ENCODE data around the gene RNF13.

- TF ChIP-seq, protein P1, sequence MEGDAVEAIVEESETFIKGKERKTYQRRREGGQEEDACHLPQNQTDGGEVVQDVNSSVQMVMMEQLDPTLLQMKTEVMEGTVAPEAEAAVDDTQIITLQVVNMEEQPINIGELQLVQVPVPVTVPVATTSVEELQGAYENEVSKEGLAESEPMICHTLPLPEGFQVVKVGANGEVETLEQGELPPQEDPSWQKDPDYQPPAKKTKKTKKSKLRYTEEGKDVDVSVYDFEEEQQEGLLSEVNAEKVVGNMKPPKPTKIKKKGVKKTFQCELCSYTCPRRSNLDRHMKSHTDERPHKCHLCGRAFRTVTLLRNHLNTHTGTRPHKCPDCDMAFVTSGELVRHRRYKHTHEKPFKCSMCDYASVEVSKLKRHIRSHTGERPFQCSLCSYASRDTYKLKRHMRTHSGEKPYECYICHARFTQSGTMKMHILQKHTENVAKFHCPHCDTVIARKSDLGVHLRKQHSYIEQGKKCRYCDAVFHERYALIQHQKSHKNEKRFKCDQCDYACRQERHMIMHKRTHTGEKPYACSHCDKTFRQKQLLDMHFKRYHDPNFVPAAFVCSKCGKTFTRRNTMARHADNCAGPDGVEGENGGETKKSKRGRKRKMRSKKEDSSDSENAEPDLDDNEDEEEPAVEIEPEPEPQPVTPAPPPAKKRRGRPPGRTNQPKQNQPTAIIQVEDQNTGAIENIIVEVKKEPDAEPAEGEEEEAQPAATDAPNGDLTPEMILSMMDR (IDR thresholded peaks at IDR 0.05; ENCODE audit: insufficient read depth, low read depth, low read length): no peak
- TF ChIP-seq EZH2 (IDR thresholded peaks at IDR 0.05; ENCODE audit: insufficient read depth, low read length): no peak
Observed at GRCh38 chr3:149969940-149970715, 157.1 kb downstream of the RNF13 start.
